IPS DF 6.9 (cell line): ENCODE measurements around the gene SH3PXD2B.
"Not testable (repeated sequence)": the region's sequence is repeated elsewhere in the genome, so short reads cannot be mapped to it uniquely, and the experiment has no call there.

ENCODE experiments used
- DNase-seq: peaks from one replicate; pipeline ENCODE4 v3.0.0-alpha.2; 2013; ENCODE audit warnings: low read depth, low spot score
- H3K27ac ChIP-seq: one replicate; pipeline ENCODE4 v1.5.1; 2013; ENCODE audit warnings: low read length, control low read depth
- H3K27me3 ChIP-seq: 2 replicates; pipeline ENCODE4 v1.6.1; 2013; ENCODE audit warnings: mild to moderate bottlenecking, low read length; ENCODE audit not compliant: control insufficient read depth, insufficient read depth
- H3K36me3 ChIP-seq: 2 replicates; pipeline ENCODE4 v1.6.1; 2013; ENCODE audit warnings: low read length; ENCODE audit not compliant: control insufficient read depth, insufficient read depth
- H3K4me1 ChIP-seq: 2 replicates; pipeline ENCODE4 v1.6.1; 2013; ENCODE audit warnings: low read length; ENCODE audit not compliant: control insufficient read depth, insufficient read depth
- H3K4me3 ChIP-seq: 2 replicates; pipeline ENCODE4 v1.5.1; 2013; ENCODE audit warnings: mild to moderate bottlenecking, low read length
- H3K9me3 ChIP-seq: 2 replicates; pipeline ENCODE4 v1.6.1; 2013; ENCODE audit warnings: low read length, inconsistent platforms; ENCODE audit not compliant: control insufficient read depth, insufficient read depth
- WGBS: extraction: QIAGEN DNeasy Blood & Tissue Kit; methylation state at CpG from one replicate; pipeline ENCODE4 v1.1.7; 2013; ENCODE audit warnings: mixed read lengths, missing lambda C conversion rate; ENCODE audit not compliant: insufficient read length, insufficient coverage; 5-methylcytosine and 5-hydroxymethylcytosine counted together

SH3PXD2B gene

DNA sequence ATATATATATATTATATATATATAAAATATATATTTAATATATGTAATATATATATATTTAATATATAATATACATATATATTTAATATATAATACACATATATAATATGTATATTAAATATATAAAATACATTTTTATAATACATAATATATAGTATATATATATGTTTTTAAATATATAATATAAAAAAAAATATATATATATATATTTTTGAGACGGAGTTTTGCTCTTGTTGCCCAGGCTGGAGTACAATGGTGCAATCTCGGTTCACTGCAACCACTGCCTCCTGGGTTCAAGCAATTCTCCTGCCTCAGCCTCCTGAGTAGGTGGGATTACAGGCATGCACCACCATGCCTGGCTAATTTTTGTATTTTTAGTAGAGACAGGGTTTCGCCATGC lies 85.6 kb downstream of the SH3PXD2B start:
- H3K36me3 ChIP-seq, H3K27me3 ChIP-seq, H3K4me1 ChIP-seq, H3K27ac ChIP-seq, H3K9me3 ChIP-seq, DNase-seq, H3K4me3 ChIP-seq: not testable (repeated sequence)
- WGBS, result no CpG with 5 or more reads among the region's 3 CpGs

DNA sequence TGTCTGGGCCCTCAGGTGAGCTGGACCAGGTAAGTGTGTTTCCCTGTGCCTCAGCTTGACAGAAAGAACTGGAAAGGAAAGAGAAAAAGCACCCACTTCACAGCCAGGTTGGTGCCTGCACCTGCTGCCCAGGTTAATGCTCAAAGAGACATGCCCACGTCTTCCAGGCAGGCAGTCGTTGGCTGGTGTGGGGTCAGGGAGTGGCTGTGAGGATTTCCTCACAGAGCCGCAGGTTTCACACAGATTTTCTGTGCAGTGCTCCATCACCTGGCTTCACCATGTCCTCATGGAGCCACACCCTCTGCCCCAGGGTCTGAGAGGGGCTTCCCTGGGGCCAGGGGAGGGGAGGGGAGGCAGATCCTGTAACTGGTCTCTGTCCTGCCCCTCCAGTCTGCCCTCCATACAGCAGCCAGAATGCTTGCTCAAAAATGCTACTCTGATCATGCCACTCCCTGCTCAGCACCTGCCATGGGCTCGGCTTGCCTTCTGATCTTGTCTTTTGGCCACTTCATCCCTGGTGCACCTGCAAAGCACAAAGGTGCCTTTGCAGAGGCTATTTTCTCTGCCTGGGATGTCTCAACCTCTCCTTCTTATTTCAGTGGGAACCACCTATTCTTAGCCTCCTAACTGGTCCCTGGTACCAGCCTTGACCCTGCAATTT lies 88.2 kb downstream of the SH3PXD2B start:
- Histone ChIP-seq H3K27me3 (no peaks in the 10 kb centered on the region), H3K27ac (no peak overlapping the region), H3K4me1 (no peaks in the 10 kb centered on the region), H3K4me3 (no peak overlapping the region), H3K9me3 (no peaks in the 10 kb centered on the region), H3K36me3 (peaks cover 6% of the 10 kb centered on the region; the same call in 1 of the 2 replicates)
- WGBS, result no CpG with 5 or more reads among the region's 4 CpGs
- DNase-seq, result no peak

DNA sequence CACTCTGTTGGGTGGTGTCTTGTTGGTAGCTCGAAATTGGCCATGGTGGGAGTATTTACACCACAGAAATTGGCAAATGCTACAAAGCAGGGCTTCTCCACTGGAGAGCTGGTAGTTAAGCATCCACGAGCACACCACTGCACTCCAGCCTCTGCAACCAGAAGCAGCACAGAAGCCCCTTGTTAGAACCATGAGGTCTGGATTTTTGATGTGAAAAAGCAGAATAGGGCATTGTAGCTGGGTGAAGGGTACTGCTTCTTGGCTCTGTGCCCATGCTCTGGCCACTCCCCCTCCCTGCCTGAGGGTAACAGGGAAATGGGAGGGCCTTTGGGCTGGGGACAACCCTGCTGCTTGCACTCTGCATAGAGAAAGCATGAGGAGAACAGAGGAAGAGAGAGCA lies 89.6 kb downstream of the SH3PXD2B start:
- Histone ChIP-seq H3K4me1 (no peaks in the 10 kb centered on the region), H3K9me3 (no peaks in the 10 kb centered on the region), H3K27me3 (no peaks in the 10 kb centered on the region), H3K4me3 (no peak overlapping the region), H3K36me3 (peaks cover 6% of the 10 kb centered on the region; the same call in 1 of the 2 replicates), H3K27ac (no peak overlapping the region)
- DNase-seq, result no peak
- WGBS, result no CpG with 5 or more reads among the region's 2 CpGs

DNA sequence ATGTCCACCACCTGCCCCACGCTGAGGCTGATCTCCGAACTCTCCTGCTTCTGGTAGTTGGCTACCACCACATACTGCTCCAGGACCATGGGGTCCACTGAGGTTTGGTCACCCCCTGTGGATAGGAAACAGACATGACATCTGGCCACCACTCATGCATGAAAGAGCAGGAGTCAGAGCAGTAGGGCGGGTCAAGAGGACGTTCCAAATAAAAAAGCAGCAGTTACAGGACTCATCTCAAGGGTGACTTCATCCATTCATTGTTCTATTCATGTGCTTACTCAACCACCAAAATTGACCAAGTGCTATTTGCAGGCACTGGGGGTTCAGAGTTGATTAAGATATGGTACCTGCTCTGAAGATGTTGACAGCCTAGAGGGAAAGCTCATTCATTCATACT lies 91.6 kb downstream of the SH3PXD2B start:
- H3K36me3 ChIP-seq, result peaks cover 11% of the 10 kb centered on the region; the same call in 1 of the 2 replicates
- H3K27ac ChIP-seq, result no peak overlapping the region
- WGBS, result no CpG with 5 or more reads among the region's 4 CpGs
- no peak for DNase-seq
- no peak overlapping the region for H3K4me3 ChIP-seq
- H3K9me3 ChIP-seq, result no peaks in the 10 kb centered on the region
- no peaks in the 10 kb centered on the region for H3K27me3 ChIP-seq
- no peaks in the 10 kb centered on the region for H3K4me1 ChIP-seq

DNA sequence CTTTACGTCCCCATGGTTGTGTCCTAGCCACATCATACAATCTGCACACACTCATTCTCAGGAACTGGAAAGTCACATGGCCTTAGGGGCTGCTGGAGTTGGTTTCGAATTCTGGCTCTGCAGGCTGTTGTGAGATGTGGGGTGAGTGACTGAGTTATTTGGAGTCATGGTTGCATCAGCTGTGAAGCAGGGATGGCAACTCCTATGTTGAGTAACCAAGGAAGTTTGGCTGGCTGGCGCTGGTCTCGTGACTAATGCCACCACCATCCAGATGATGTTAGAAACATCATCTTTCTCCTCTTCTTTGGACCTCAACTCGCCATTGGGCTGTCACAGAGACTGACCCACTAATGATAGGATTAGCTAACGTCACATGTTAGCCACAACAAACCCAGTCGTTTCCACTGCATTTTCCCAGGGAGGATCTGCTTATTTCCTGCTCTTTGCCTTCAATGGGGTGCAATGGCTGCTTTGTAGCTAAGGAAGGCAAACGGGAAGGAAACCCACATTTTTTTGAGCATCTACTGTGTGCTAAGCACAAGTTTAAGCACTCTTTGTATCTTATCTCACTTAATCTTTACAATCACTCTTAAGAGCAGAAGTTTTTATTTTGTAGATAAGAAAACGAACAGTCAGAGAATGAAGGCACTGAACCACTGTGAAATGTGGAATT lies 92.6 kb downstream of the SH3PXD2B start:
- H3K27ac ChIP-seq, result no peak overlapping the region
- H3K4me1 ChIP-seq, result no peaks in the 10 kb centered on the region
- no peaks in the 10 kb centered on the region for H3K9me3 ChIP-seq
- H3K27me3 ChIP-seq, result no peaks in the 10 kb centered on the region
- no peak overlapping the region for H3K4me3 ChIP-seq
- WGBS, result no CpG with 5 or more reads among the region's 9 CpGs
- peaks cover 11% of the 10 kb centered on the region; the same call in 1 of the 2 replicates for H3K36me3 ChIP-seq
- no peak for DNase-seq

DNA sequence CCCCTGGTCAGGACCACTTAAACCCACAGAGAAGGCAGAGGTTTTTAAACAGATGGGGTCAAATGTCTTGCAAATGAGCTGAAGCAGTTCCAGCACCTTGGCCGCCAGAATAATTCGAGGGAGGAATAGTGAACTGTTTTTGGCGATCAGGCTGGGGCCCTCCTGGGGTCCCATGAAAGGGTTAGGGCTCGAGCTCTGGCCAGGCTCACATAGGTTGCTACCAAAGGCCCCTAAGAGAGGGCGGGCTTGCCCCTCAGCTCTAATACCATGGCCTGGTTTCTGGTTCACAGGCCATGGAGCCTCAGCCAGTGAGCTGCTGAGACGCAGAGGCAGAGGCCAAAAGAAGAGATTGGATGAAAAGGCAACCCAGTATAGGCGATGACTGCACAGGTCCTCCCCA lies 96.0 kb downstream of the SH3PXD2B start:
- H3K36me3 ChIP-seq, result peaks cover 30% of the 10 kb centered on the region; the same call in 1 of the 2 replicates
- H3K4me3 ChIP-seq, result no peak overlapping the region
- no peak for DNase-seq
- H3K27me3 ChIP-seq, result no peaks in the 10 kb centered on the region
- H3K9me3 ChIP-seq, result no peaks in the 10 kb centered on the region
- no CpG with 5 or more reads among the region's 7 CpGs for WGBS
- no peaks in the 10 kb centered on the region for H3K4me1 ChIP-seq
- no peak overlapping the region for H3K27ac ChIP-seq

DNA sequence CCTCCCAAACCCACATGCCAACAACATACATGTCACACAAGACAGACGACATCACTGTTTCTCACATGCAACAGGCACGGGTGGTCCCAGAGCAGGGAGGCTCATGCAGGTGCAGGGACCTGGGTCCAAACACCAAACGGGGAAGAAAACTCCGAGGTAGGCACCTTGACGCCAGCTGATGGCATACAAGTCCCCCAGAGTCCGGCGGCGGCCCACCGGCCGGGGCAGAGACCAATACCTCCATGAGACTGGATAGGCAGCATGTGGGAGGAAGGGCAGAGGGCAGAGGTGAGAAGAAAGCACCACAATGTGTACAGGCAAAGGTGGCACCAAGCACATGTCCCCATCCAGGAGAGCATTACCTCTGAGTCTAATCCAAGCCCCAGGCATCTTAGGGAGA lies 97.8 kb downstream of the SH3PXD2B start:
- Histone ChIP-seq H3K36me3 (peaks cover 25% of the 10 kb centered on the region; the same call in 1 of the 2 replicates), H3K27me3 (no peaks in the 10 kb centered on the region), H3K4me3 (no peak overlapping the region), H3K27ac (no peak overlapping the region), H3K4me1 (no peaks in the 10 kb centered on the region), H3K9me3 (no peaks in the 10 kb centered on the region)
- no peak for DNase-seq
- no CpG with 5 or more reads among the region's 10 CpGs for WGBS

DNA sequence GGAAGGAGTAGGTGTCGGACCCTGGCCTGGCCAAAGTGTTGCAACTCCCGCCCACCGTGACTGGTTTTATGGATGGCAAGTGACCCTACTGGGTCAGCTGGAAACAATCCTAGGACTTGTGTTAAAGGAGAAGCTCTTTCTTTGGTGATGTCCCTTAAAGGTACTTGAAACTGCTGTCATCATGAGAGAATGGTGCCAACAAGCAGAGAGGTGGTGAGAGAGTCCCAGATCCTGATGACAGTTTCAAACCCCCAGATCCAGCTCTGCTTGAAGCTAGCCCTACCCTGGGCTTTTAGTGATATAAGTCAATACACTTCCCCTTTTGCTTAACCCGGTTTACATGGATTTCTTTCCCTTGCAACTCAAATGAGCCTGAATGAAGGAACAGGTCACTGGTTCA lies 98.3 kb downstream of the SH3PXD2B start:
- no peaks in the 10 kb centered on the region for H3K27me3 ChIP-seq
- no peaks in the 10 kb centered on the region for H3K4me1 ChIP-seq
- no peak for DNase-seq
- WGBS, result no CpG with 5 or more reads among the region's 4 CpGs
- H3K4me3 ChIP-seq, result no peak overlapping the region
- H3K9me3 ChIP-seq, result no peaks in the 10 kb centered on the region
- H3K27ac ChIP-seq, result no peak overlapping the region
- peaks cover 24% of the 10 kb centered on the region; the same call in 1 of the 2 replicates for H3K36me3 ChIP-seq

DNA sequence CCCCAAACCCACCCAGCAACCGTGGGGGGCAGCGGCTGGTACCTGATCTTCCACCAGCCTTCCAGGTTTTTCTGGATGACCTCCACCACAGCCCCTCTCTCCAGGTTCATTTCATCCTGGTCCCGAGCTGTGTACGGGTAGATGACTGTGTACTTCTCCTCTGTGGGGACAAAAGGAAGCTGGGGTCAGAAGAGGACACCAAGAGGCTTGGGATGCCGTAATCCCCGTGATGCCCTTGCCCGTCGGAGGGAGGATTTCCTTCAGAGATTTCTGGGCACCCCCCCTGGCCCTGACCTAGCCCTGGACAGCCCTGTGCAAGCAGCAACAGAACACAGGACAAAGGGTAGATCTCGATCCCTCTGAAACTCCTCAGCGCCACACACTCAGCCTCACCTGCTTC lies 100.5 kb downstream of the SH3PXD2B start:
- Histone ChIP-seq H3K4me3 (no peak overlapping the region), H3K27me3 (no peaks in the 10 kb centered on the region), H3K27ac (no peak overlapping the region), H3K4me1 (no peaks in the 10 kb centered on the region), H3K36me3 (peaks cover 30% of the 10 kb centered on the region), H3K9me3 (no peaks in the 10 kb centered on the region)
- DNase-seq, result no peak
- WGBS, result no CpG with 5 or more reads among the region's 10 CpGs

DNA sequence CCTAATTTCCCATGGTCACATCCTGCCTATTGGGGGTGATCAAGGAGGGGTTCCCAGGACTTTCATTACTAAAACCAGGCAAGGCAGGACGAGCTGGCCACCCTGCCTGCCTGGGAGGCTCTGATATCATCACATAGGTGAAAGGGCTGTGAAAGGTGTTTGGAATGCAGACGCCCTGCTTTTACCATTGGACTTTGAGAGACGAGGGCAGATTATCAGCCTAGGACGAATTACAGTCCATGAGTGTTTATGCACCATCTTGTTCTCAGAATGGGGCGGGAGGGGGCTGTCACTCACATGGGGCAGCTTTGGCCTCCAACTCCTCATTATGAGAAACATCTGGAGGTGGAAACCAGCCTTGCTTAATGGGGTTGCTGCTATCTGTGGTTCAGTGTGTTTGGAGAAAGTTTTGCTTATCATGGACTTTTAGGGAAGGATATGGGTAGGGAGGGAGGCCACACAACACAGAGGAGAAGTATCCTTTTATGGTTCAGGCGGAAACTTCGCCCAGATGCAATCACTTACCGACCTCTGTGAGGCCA lies 101.0 kb downstream of the SH3PXD2B start:
- H3K36me3 ChIP-seq, result peaks cover 25% of the 10 kb centered on the region
- WGBS, result no CpG with 5 or more reads among the region's 8 CpGs
- no peak for DNase-seq
- H3K4me3 ChIP-seq, result no peak overlapping the region
- no peak overlapping the region for H3K27ac ChIP-seq
- H3K4me1 ChIP-seq, result no peaks in the 10 kb centered on the region
- no peaks in the 10 kb centered on the region for H3K9me3 ChIP-seq
- no peaks in the 10 kb centered on the region for H3K27me3 ChIP-seq
